Chondrocyte (in vitro differentiated cells): Measurements from ENCODE around the gene PADI2. TPM values are rescaled to one million over a fixed set of nuclear protein-coding genes. Genes with fewer than 3 reads are reported as not detected.

Experiments
- DNase-seq: peaks from one replicate; pipeline ENCODE4 v3.0.0; 2021; ENCODE audit warnings: mixed read lengths, low spot score
- H3K27ac Mint-ChIP-seq: one replicate; pipeline ENCODE4 v1.8.0; 2021; ENCODE audit warnings: mild to moderate bottlenecking, moderate library complexity, mixed read lengths; ENCODE audit not compliant: unreplicated experiment
- H3K27me3 Mint-ChIP-seq: 2 replicates; pipeline ENCODE4 v1.8.0; 2021; ENCODE audit warnings: low read depth, mixed read lengths
- H3K36me3 Mint-ChIP-seq: 2 replicates; pipeline ENCODE4 v1.8.0; 2021; ENCODE audit warnings: low read depth, mixed read lengths
- H3K4me1 Mint-ChIP-seq: 2 replicates; pipeline ENCODE4 v1.8.0; 2021; ENCODE audit warnings: low read depth, mild to moderate bottlenecking, mixed read lengths
- H3K4me3 Mint-ChIP-seq: one replicate; pipeline ENCODE4 v1.8.0; 2021; ENCODE audit warnings: mild to moderate bottlenecking, moderate library complexity, mixed read lengths; ENCODE audit not compliant: unreplicated experiment
- H3K9me3 Mint-ChIP-seq: 2 replicates; pipeline ENCODE4 v1.8.0; 2021; ENCODE audit warnings: low read depth, mixed read lengths
- total RNA-seq: library from RNA; stranded (reverse); gene quantifications from 3 replicates; pipeline ENCODE4 v1.2.1, GENCODE V29; 2021
- TF ChIP-seq, protein P1 (sequence below): fragments of 200-600 bp; sonication (generic); IDR thresholded peaks from 2 replicates; pipeline ENCODE4 v1.5.0; 2021; ENCODE audit warnings: antibody characterized with exemption, mild to moderate bottlenecking, moderate library complexity

The PADI2 gene
- total RNA-seq, 1 donor from 2014 or later: 74.9 TPM

DNA sequence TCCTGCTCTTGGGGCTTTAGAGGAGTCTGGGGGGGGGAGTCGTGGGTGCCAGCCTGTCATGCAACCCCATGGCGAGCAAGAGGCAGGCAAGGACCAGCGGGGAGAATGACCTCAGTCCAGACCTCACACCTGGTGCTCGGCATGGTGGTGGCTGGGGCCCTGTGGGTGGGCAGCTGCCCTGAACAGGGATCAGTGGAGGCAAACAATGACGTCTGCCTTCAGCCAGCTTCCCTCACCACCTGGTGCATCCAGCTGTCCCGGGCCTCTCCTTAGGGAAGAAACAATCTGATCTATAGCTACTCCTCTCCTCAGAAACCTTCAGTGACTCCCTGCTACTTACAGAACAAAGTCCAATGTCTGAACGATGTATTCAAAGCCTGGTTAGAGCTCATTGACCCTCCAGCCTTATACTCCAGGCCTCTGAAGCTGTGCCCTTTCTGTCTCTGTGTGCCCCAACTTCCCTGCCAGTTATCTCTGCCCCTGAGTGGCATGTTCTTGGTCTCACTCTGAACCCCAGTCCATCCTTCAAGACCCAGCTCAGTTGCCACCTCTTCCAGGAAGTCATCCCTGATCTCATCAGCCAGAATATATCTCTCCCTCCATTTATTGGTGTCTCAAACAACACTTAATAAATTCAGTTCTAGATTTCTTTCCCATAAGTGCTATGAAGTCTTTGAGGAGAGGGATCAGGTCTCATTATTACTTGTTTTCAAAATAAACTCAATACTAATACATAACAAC, 6.6 kb downstream of the PADI2 start:
- H3K4me3 Mint-ChIP-seq: no peak overlapping the region
- no peak overlapping the region for H3K27ac Mint-ChIP-seq
- no peaks in the 10 kb centered on the region for H3K36me3 Mint-ChIP-seq
- DNase-seq: no peak
- no peaks in the 10 kb centered on the region for H3K9me3 Mint-ChIP-seq
- H3K27me3 Mint-ChIP-seq: peaks cover 6% of the 10 kb centered on the region
- TF ChIP-seq, protein P1, sequence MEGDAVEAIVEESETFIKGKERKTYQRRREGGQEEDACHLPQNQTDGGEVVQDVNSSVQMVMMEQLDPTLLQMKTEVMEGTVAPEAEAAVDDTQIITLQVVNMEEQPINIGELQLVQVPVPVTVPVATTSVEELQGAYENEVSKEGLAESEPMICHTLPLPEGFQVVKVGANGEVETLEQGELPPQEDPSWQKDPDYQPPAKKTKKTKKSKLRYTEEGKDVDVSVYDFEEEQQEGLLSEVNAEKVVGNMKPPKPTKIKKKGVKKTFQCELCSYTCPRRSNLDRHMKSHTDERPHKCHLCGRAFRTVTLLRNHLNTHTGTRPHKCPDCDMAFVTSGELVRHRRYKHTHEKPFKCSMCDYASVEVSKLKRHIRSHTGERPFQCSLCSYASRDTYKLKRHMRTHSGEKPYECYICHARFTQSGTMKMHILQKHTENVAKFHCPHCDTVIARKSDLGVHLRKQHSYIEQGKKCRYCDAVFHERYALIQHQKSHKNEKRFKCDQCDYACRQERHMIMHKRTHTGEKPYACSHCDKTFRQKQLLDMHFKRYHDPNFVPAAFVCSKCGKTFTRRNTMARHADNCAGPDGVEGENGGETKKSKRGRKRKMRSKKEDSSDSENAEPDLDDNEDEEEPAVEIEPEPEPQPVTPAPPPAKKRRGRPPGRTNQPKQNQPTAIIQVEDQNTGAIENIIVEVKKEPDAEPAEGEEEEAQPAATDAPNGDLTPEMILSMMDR: no peak
- H3K4me1 Mint-ChIP-seq: peaks cover 4% of the 10 kb centered on the region

DNA sequence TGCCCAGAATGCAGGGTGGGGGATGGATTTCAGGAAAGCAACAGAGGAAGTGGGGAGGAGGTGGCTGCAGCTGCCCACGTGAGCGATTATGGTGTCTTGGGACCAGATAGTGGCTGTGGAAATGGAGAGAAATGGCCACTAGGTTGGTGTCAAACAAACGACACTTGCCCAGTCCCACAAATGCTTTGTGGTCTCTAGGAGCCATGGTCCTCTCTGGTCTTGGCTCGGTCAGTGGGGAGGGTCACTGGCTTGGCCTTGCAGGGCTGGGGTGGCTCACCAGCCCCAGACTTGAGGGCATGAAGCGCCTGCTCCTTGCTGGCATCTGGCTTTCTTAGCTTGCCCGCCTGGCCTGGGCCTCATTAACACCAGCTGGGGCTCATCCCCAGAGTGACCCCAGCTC, 7.2 kb downstream of the PADI2 start:
- Mint-ChIP-seq H3K4me1 (peaks cover 4% of the 10 kb centered on the region), H3K27me3 (peaks cover 4% of the 10 kb centered on the region), H3K4me3 (no peak overlapping the region), H3K27ac (no peak overlapping the region), H3K9me3 (no peaks in the 10 kb centered on the region), H3K36me3 (no peaks in the 10 kb centered on the region)
- no peak for DNase-seq
- TF ChIP-seq, protein P1: no peak

DNA sequence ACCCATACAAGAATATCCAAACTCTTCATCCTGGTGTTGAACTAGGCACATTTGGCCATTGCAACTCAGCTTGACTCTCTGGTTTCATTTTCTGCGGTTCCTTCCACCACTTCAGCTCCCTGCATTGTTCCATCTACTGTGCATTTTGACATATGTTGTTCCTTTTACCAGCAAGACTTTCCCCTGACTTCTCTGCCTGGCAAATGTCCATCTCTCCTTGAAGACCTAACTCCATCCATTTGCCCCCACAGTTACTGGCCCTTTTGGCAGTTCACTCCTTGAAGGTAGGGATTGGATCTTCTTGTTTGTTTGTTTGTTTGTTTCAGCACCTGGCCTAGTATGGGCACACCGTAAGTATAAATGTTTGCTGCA, 8.7 kb downstream of the PADI2 start:
- DNase-seq: no peak
- TF ChIP-seq, protein P1: no peak
- peaks cover under 1% of the 10 kb centered on the region for H3K27me3 Mint-ChIP-seq
- H3K4me3 Mint-ChIP-seq: no peak overlapping the region
- peaks cover 6% of the 10 kb centered on the region for H3K4me1 Mint-ChIP-seq
- no peak overlapping the region for H3K27ac Mint-ChIP-seq
- no peaks in the 10 kb centered on the region for H3K9me3 Mint-ChIP-seq
- no peaks in the 10 kb centered on the region for H3K36me3 Mint-ChIP-seq

DNA sequence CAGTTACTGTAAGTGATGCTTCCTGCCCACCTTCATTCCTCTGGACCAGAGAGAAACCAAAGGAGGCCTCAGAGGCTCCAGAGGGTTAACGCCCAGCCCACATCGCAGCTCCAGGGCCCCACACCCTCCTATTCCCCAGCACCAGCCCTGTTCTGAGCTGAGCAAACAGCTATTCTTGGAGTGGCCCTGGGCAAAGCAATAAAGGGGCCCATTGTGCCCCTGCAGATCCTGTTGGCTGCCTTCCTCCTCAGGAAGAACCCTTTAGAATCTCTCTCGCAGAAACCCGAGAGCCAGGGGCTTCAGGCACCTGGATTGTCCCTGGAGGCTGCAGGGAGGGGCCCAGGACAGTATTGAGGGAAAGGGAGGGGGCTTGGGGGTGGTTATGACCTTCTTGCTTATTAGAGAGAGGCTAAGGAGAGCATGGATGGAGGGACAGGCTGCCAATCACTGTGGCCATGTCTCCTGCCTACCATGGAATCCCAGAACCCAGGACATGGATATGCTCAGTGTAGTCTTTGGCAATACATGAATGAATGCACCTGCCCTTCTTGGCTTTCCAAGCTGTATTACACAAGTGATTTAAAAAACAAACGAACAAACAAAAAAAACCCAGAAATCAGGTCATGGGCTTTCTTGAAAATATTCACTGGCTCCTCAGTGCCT, 9.2 kb downstream of the PADI2 start:
- no peak for DNase-seq
- H3K9me3 Mint-ChIP-seq: no peaks in the 10 kb centered on the region
- no peak overlapping the region for H3K27ac Mint-ChIP-seq
- TF ChIP-seq, protein P1: no peak
- H3K4me3 Mint-ChIP-seq: no peak overlapping the region
- H3K27me3 Mint-ChIP-seq: no peaks in the 10 kb centered on the region
- H3K36me3 Mint-ChIP-seq: no peaks in the 10 kb centered on the region
- peaks cover 6% of the 10 kb centered on the region for H3K4me1 Mint-ChIP-seq

DNA sequence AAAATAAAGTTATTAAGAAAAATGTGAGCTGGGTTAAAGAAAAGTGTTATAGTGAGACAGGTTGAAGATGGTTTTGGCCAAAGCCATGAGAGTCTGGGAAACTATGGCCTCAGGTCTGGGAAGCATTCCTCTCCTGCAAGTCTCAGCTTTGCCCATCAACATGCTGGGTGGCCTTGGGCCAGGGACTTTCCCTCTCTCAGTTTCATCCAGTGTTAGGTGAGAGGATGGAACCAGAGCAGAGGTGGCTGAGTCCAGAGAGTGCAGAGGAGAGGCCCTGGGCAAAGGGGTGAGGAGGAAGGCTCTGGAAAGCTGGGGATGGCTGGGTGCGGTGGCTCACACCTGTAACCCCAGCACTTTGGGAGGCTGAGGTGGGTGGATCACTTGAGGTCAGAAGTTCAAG, 10.5 kb downstream of the PADI2 start:
- Mint-ChIP-seq H3K27ac (no peak overlapping the region), H3K27me3 (no peaks in the 10 kb centered on the region), H3K4me1 (peaks cover 6% of the 10 kb centered on the region), H3K9me3 (no peaks in the 10 kb centered on the region), H3K36me3 (no peaks in the 10 kb centered on the region), H3K4me3 (no peak overlapping the region)
- DNase-seq: no peak
- TF ChIP-seq, protein P1: no peak
